Measurements from ENCODE around the gene USP5. TPM values are rescaled to one million over a fixed set of nuclear protein-coding genes. Genes with fewer than 3 reads are reported as not detected.
A peak's percentile ranks its signal among the peaks of the same experiment; 100 is the strongest.

USP5 gene
- polyA plus RNA-seq, 2 of the 4 experiments (the other 2 are of a cell fraction): 58.6 to 78.2 TPM

DNA sequence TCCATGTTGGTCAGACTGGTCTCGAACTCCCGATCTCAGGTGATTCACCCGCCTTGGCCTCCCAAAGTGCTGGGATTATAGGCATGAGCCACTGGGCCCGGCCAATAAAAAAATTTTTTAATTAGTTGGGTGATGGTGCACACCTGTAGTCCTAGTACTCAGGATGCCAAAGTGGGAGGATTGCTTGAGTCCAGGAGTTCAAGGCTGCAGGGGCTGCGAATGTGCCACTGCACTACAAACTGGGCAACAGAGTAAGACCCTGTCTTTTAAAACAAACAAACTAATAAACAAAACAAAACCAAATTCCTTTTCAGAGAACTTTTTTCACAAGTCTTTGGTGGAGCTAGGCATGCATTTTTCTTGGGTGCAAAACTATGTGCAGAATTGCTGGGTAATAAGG lies 31.3 kb downstream of the USP5 start:
- 98% methylated on average over 5 of the region's 5 CpGs for WGBS (ENCODE audit: missing lambda C conversion rate)
- no peak for FAIRE-seq
- Histone ChIP-seq H3K27ac (peak overlapping the region in 1 of 2 experiments; percentile 16; a peak in 1 of 6 replicates), H3K4me2 (no peak overlapping the region), H3K4me3 (no peak overlapping the region), H3K4me1 (peaks cover 60% of the 10 kb centered on the region), H3K9me3 (no peaks in the 10 kb centered on the region)
- CTCF ChIA-PET: interaction anchor here (0.7 to 17.9 kb wide), 4 partner anchors 8 to 41 kb away, joined by 3 to 399 read pairs (median 70); partner anchors contain the start of gene SPSB2
- ATAC-seq: no peak
- no peak for TF ChIP-seq EHMT2 (IDR thresholded peaks at IDR 0.05; ENCODE audit: low read depth)
- no peak for TF ChIP-seq ZC3H11A (IDR thresholded peaks at IDR 0.05)
- TF ChIP-seq KDM1A (IDR thresholded peaks at IDR 0.05; ENCODE audit: low read depth): no peak
- TF ChIP-seq, protein P1, sequence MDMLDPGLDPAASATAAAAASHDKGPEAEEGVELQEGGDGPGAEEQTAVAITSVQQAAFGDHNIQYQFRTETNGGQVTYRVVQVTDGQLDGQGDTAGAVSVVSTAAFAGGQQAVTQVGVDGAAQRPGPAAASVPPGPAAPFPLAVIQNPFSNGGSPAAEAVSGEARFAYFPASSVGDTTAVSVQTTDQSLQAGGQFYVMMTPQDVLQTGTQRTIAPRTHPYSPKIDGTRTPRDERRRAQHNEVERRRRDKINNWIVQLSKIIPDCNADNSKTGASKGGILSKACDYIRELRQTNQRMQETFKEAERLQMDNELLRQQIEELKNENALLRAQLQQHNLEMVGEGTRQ (IDR thresholded peaks at IDR 0.05): no peak
- TF ChIP-seq CTCF (IDR thresholded peaks at IDR 0.05): no peak
- no peak for TF ChIP-seq PHF8 (IDR thresholded peaks at IDR 0.05; ENCODE audit: borderline replicate concordance, low read depth)
- no peak for TF ChIP-seq CEBPB (IDR thresholded peaks at IDR 0.05)
- TF ChIP-seq EHF (CRISPR knock-in tag; IDR thresholded peaks at IDR 0.05): no peak
- TF ChIP-seq FOXS1 (CRISPR knock-in tag; IDR thresholded peaks at IDR 0.05): no peak
- no peak for TF ChIP-seq ZSCAN20 (CRISPR knock-in tag; IDR thresholded peaks at IDR 0.05)
- no peak for TF ChIP-seq HEYL (CRISPR knock-in tag; IDR thresholded peaks at IDR 0.05)
- TF ChIP-seq CHD2 (IDR thresholded peaks at IDR 0.05; ENCODE audit: low read length, partially characterized antibody): no peak
- TF ChIP-seq PBX3 (IDR thresholded peaks at IDR 0.05): no peak
- TF ChIP-seq, protein P2, sequence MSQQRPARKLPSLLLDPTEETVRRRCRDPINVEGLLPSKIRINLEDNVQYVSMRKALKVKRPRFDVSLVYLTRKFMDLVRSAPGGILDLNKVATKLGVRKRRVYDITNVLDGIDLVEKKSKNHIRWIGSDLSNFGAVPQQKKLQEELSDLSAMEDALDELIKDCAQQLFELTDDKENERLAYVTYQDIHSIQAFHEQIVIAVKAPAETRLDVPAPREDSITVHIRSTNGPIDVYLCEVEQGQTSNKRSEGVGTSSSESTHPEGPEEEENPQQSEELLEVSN (IDR thresholded peaks at IDR 0.05; ENCODE audit: borderline replicate concordance, low read depth): no peak
- TF ChIP-seq KDM5A (IDR thresholded peaks at IDR 0.05): no peak
- no peak for TF ChIP-seq ESRRA (IDR thresholded peaks at IDR 0.05; ENCODE audit: borderline replicate concordance, low read length)
- TF ChIP-seq ATOH8 (CRISPR knock-in tag; IDR thresholded peaks at IDR 0.05; ENCODE audit: low read depth): no peak
- no peak for TF ChIP-seq RAD21 (conservative IDR thresholded peaks at IDR 0.05 in 1 of 2, IDR thresholded peaks at IDR 0.05 in 1 of 2)
- no peak for DNase-seq (ENCODE audit: low read depth in 1 of 2, low spot score in 1 of 2)
- POLR2A ChIA-PET: interaction anchor here (1.8 kb wide), 1 partner anchor 11 kb away, joined by 15 read pairs; the partner anchor contains the start of gene SPSB2

GRCh38 chr12:6883683-6884082 lies 31.7 kb downstream of the USP5 start:
- ATAC-seq (no peak), FAIRE-seq (no peak), DNase-seq (ENCODE audit: low read depth in 1 of 2, low spot score in 1 of 2) (no peak)
- no peaks in the 10 kb centered on the region for H3K9me3 ChIP-seq
- TF ChIP-seq, protein P1 (IDR thresholded peaks at IDR 0.05): no peak
- TF ChIP-seq JUNB (IDR thresholded peaks at IDR 0.05) (no peak), EP300 (IDR thresholded peaks at IDR 0.05) (no peak), HOXB13 (CRISPR knock-in tag; IDR thresholded peaks at IDR 0.05; ENCODE audit: low read depth) (no peak), HOXB5 (CRISPR knock-in tag; IDR thresholded peaks at IDR 0.05) (no peak), MAFK (IDR thresholded peaks at IDR 0.05; ENCODE audit: partially characterized antibody) (no peak), ZSCAN20 (CRISPR knock-in tag; IDR thresholded peaks at IDR 0.05) (no peak), CTCF (IDR thresholded peaks at IDR 0.05) (no peak), RAD21 (conservative IDR thresholded peaks at IDR 0.05 in 1 of 2, IDR thresholded peaks at IDR 0.05 in 1 of 2) (no peak), RARB (CRISPR knock-in tag; IDR thresholded peaks at IDR 0.05) (no peak), MAZ (IDR thresholded peaks at IDR 0.05; ENCODE audit: borderline replicate concordance, low read depth, low read length) (no peak), MYC (IDR thresholded peaks at IDR 0.05; ENCODE audit: borderline replicate concordance, low read length) (no peak), RFX5 (IDR thresholded peaks at IDR 0.05) (no peak)
- POLR2A ChIA-PET: no interaction called here
- WGBS (ENCODE audit: missing lambda C conversion rate): 96% methylated on average over 11 of the region's 11 CpGs
- H3K27ac ChIP-seq: peak overlapping the region; percentile 84 to 91; a peak in 3 of 6 replicates
- no peak overlapping the region for H3K4me3 ChIP-seq
- peaks cover 64% of the 10 kb centered on the region for H3K4me1 ChIP-seq
- H3K4me2 ChIP-seq: no peak overlapping the region
- CTCF ChIA-PET: interaction anchor here (1.1 to 17.9 kb wide), 3 partner anchors 7 to 13 kb away, joined by 4 to 399 read pairs (median 136); partner anchors contain the start of gene SPSB2

Measured in A549 (cell line).